Transverse colon (tissue), 4 donors: ENCODE results near the gene SMARCAL1. TPM values are rescaled to one million over a fixed set of nuclear protein-coding genes. Genes with fewer than 3 reads are reported as not detected.

Experiments
- DNase-seq: peaks from one replicate; pipeline ENCODE4 v3.0.0-alpha.2; 2019
- H3K27ac ChIP-seq, 4 donors: fragments of 200-600 bp; sonication (generic); 2 replicates each; pipeline ENCODE4 v1.5.1; 2016 to 2018; ENCODE audit warnings: inconsistent platforms in 4 of 4
- H3K27me3 ChIP-seq: fragments of 200-600 bp; sonication (generic); 2 replicates; pipeline ENCODE4 v1.5.1; 2017; ENCODE audit warnings: inconsistent platforms
- H3K36me3 ChIP-seq, 4 donors: fragments of 200-600 bp; sonication (generic); 2 replicates each; pipeline ENCODE4 v1.5.1; 2017 to 2019; ENCODE audit warnings: inconsistent platforms in 4 of 4
- H3K4me1 ChIP-seq, 4 donors: fragments of 200-600 bp; sonication (generic); 2 replicates each; pipeline ENCODE4 v1.5.1; 2017 to 2020; ENCODE audit warnings: inconsistent platforms in 4 of 4
- H3K4me3 ChIP-seq, 4 donors: fragments of 200-600 bp; sonication (generic); 1 replicate in 1 of 4; 2 replicates in 3 of 4; pipeline versions ENCODE4 v1.5.1 to v1.6.1; 2017 to 2019; ENCODE audit warnings: inconsistent platforms in 4 of 4
- H3K9me3 ChIP-seq, 2 donors: fragments of 200-600 bp; sonication (generic); 2 replicates each; pipeline ENCODE4 v1.5.1; 2017 to 2019; ENCODE audit warnings: inconsistent platforms in 2 of 2
- CTCF ChIP-seq, 5 experiments: fragments of 200-600 bp in 3 of 5; fragments of 450-650 bp in 2 of 5; sonication (generic) in 3 of 5; IDR thresholded peaks; 1 replicate in 2 of 5; 2 replicates in 3 of 5; pipeline ENCODE4 v1.5.1; 2016 to 2017; ENCODE audit warnings: antibody characterized with exemption in 5 of 5, inconsistent platforms in 3 of 5, mild to moderate bottlenecking in 2 of 5, moderate library complexity in 1 of 5
- EP300 ChIP-seq: sonication (generic); formaldehyde crosslinking; IDR thresholded peaks from one replicate; pipeline ENCODE4 v1.6.1; 2017; ENCODE audit warnings: antibody characterized with exemption, low read depth
- POLR2A ChIP-seq: fragments of 450-650 bp; IDR thresholded peaks from one replicate; pipeline ENCODE4 v1.6.1; 2016; ENCODE audit warnings: antibody characterized with exemption, mild to moderate bottlenecking, moderate library complexity
- POLR2AphosphoS5 ChIP-seq, 3 donors: sonication (generic); formaldehyde crosslinking; IDR thresholded peaks; one replicate each; pipeline ENCODE4 v1.6.1; 2016; ENCODE audit warnings: antibody characterized with exemption in 3 of 3
- WGBS, 2 donors: methylation state at CpG; one replicate each; pipeline ENCODE4 v1.1.5; 2018; ENCODE audit warnings: low coverage in 1 of 2; 5-methylcytosine and 5-hydroxymethylcytosine counted together
- in situ Hi-C, 4 donors: fragments of 200-750 bp; cut with MboI; loops; one replicate each; pipeline versions ENCODE4 v1.15.0 to v1.15.1; 2017; ENCODE audit warnings: low sequenced_read_pairs in 3 of 4, low pct_ligation_motif_present in 1 of 4, low pct_unique_long_range_greater_than_20kb in 1 of 4
- intact Hi-C: fragments of 100-400 bp; cut with DNase I; formaldehyde crosslinking; loops from one replicate; pipeline ENCODE4 v1.15.1; 2023; ENCODE audit warnings: low total_unique reads
- total RNA-seq, 4 donors: library from RNA; depleted of rRNA; stranded (reverse); fragments of >200 nt; gene quantifications; one replicate each; pipeline ENCODE4 v1.1.0, GENCODE V29; 2016

The SMARCAL1 gene
- total RNA-seq, 4 donors from 2014 or later: 16.9 to 32.2 (median 23.6) TPM

DNA sequence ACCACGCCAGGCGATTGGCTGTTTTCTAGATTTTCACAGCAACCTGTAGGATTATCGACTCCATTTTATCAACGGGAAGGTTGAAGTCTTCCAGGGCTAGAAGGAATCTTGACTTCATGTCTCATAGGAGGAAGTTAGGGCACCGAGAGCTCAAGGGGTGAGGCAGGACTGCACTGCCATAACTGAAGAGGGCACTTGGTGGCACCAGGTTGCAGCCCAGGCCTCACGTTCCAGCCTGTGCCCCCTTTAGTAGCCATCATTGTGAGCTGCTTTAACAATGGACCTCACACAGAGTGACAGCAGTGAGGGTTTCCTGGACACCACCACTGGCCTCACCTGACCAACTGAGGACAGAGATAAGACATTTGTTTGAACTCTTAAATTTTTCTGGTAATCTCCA is 63.5 kb downstream of the SMARCAL1 start:
- H3K4me3 ChIP-seq: no peak overlapping the region
- no peak for TF ChIP-seq EP300
- TF ChIP-seq POLR2AphosphoS5 (IDR thresholded peaks at IDR 0.05): no peak
- TF ChIP-seq POLR2A: no peak
- TF ChIP-seq CTCF (IDR thresholded peaks at IDR 0.05): no peak
- intact Hi-C loops: no loop called here
- H3K9me3 ChIP-seq: no peaks in the 10 kb centered on the region
- no peaks in the 10 kb centered on the region for H3K4me1 ChIP-seq
- H3K27me3 ChIP-seq: no peaks in the 10 kb centered on the region
- WGBS, 2 donors: 91 to 100% methylated on average over 1 to 6 of the region's 6 CpGs
- no peak overlapping the region for H3K27ac ChIP-seq
- in situ Hi-C loops: no loop called here
- no peak for DNase-seq
- peaks cover 0 to 23% (median 4%) of the 10 kb centered on the region in 4 donors for H3K36me3 ChIP-seq

DNA sequence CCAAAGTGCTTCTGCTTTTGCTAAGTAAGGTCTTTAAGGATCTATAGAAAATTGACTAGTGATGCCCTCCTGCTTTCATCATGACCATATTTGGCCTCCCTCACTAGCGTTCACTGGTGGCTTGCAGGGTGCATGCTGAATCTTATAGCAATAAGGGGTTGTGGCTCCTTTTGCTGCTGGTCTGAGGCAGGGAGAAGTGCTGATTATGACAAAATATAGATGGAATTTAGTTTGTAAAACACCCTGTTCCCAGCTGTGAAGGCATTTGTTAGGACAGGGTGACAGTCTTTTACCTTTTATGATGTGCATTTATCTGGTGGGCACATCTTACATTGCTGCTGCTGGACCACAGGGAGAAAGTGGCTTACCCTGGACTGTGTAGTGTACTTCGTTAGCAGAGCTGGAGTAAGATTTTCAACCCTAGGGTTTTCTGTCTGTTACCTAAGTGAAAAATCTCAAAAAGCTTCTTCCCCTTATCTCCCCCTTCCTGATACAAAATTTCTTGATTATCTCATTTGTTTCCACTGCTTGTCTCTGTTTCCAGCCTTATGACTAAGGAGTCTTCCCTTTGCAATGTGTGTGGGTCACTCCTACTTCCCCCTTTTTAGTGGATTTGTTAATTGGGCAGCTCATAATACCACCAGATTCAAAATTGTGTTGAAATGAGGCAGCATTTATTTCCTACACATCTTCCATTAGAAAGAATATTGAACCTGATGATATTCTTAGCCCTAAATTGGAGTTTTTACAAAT is 65.2 kb downstream of the SMARCAL1 start:
- no peak for DNase-seq
- Histone ChIP-seq H3K27me3 (no peaks in the 10 kb centered on the region), H3K27ac (no peak overlapping the region), H3K4me1 (no peaks in the 10 kb centered on the region), H3K4me3 (no peak overlapping the region), H3K36me3 (peaks cover 0 to 21% (median 4%) of the 10 kb centered on the region in 4 donors), H3K9me3 (no peaks in the 10 kb centered on the region)
- in situ Hi-C loops (no loop called here), intact Hi-C loops (no loop called here)
- TF ChIP-seq POLR2AphosphoS5 (IDR thresholded peaks at IDR 0.05) (no peak), CTCF (IDR thresholded peaks at IDR 0.05) (no peak), POLR2A (no peak), EP300 (no peak)
- WGBS, 2 donors: 71 to 98% methylated on average over 2 of the region's 2 CpGs

DNA sequence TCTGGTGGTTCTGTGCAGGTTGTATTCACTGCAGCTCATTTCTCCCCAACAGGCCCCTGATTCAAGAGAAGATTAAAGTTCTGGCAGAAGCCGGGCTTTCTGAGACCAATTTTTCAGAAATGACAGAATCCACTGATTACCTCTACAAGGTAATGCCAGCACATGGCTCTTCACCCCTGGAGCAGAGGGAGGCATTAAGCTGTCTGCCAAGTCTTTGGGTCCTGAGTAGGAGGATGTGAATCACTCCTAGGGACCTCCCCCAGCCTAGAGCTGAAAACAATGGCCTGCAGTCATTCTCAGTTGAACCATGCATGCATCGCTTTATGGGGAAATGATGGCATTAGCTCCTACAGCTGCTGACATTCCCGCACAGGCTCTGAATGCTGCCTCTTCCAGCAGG is 65.9 kb downstream of the SMARCAL1 start:
- intact Hi-C loops: no loop called here
- in situ Hi-C loops: no loop called here
- no peak overlapping the region for H3K27ac ChIP-seq
- H3K9me3 ChIP-seq: no peaks in the 10 kb centered on the region
- H3K27me3 ChIP-seq: no peaks in the 10 kb centered on the region
- TF ChIP-seq POLR2A (no peak), EP300 (no peak), POLR2AphosphoS5 (IDR thresholded peaks at IDR 0.05) (no peak), CTCF (IDR thresholded peaks at IDR 0.05) (no peak)
- DNase-seq: no peak
- H3K4me1 ChIP-seq: no peaks in the 10 kb centered on the region
- H3K36me3 ChIP-seq: peaks cover 0 to 28% (median 4%) of the 10 kb centered on the region in 4 donors
- no peak overlapping the region for H3K4me3 ChIP-seq
- 86 to 100% methylated on average over 1 to 3 of the region's 3 CpGs for WGBS, 2 donors

- H3K27me3 ChIP-seq: no peaks in the 10 kb centered on the region
- no peaks in the 10 kb centered on the region for H3K4me1 ChIP-seq
- peaks cover 0 to 29% (median 4%) of the 10 kb centered on the region in 4 donors for H3K36me3 ChIP-seq
- TF ChIP-seq EP300 (no peak), POLR2A (no peak), POLR2AphosphoS5 (IDR thresholded peaks at IDR 0.05) (no peak), CTCF (IDR thresholded peaks at IDR 0.05) (no peak)
- WGBS, 2 donors: 92% methylated on average over 1 of the region's 1 CpG; no CpG with 5 or more reads in 1 of the 2 donors
- H3K9me3 ChIP-seq: no peaks in the 10 kb centered on the region
- no peak overlapping the region for H3K4me3 ChIP-seq
- in situ Hi-C loops: no loop called here
- intact Hi-C loops: no loop called here
- no peak for DNase-seq
- H3K27ac ChIP-seq: no peak overlapping the region
Measured at GRCh38 chr2:216478791-216479190, 66.5 kb downstream of the SMARCAL1 start.
